Calu3 (cell line): ENCODE measurements around the gene OR5A2. TPM values are rescaled to one million over a fixed set of nuclear protein-coding genes. Genes with fewer than 3 reads are reported as not detected.

Source experiments
- BruUV-seq: library from RNA; stranded (reverse); fragments of 400-500 nt; replicated peaks from 2 replicates; lab custom pipeline; 2021; lab: Mats Ljungman, UMichigan
- CTCF ChIA-PET: fragments of 300-600 bp; sonication (Branson Sonifier 250); formaldehyde crosslinking; loops from one replicate; lab custom pipeline; 2022; ENCODE audit warnings: antibody characterized with exemption; lab: Charles Lee
- DNase-seq: peaks from one replicate; pipeline ENCODE4 v3.0.0; 2022
- H3K27ac Mint-ChIP-seq: one replicate; pipeline ENCODE4 v1.8.0; 2022; ENCODE audit warnings: mixed read lengths; ENCODE audit not compliant: unreplicated experiment
- H3K27me3 Mint-ChIP-seq: one replicate; pipeline ENCODE4 v1.8.0; 2022; ENCODE audit warnings: mixed read lengths; ENCODE audit not compliant: unreplicated experiment
- H3K36me3 Mint-ChIP-seq: one replicate; pipeline ENCODE4 v1.8.0; 2022; ENCODE audit warnings: mild to moderate bottlenecking, moderate library complexity, mixed read lengths; ENCODE audit not compliant: insufficient read depth, unreplicated experiment
- H3K4me1 Mint-ChIP-seq: one replicate; pipeline ENCODE4 v1.8.0; 2022; ENCODE audit warnings: mild to moderate bottlenecking, low read depth, mixed read lengths; ENCODE audit not compliant: unreplicated experiment
- H3K4me3 Mint-ChIP-seq: one replicate; pipeline ENCODE4 v1.8.0; 2022; ENCODE audit warnings: mild to moderate bottlenecking, low read depth, moderate library complexity, mixed read lengths; ENCODE audit not compliant: unreplicated experiment
- H3K9me3 Mint-ChIP-seq: one replicate; pipeline ENCODE4 v1.8.0; 2022; ENCODE audit warnings: low read depth, mixed read lengths; ENCODE audit not compliant: unreplicated experiment
- CTCF ChIP-seq: fragments of 200-600 bp; IDR thresholded peaks from one replicate; pipeline ENCODE4 v1.8.0; 2022; ENCODE audit warnings: antibody characterized with exemption; ENCODE audit not compliant: unreplicated experiment
- intact Hi-C: fragments of 100-400 bp; cut with micrococcal nuclease; formaldehyde crosslinking; loops from one replicate; pipeline ENCODE4 v1.10.0; 2022; ENCODE audit not compliant: unreplicated experiment
- total RNA-seq: library from RNA; stranded (reverse); gene quantifications from 2 replicates; pipeline ENCODE4 v1.2.3, GENCODE V29; 2022

Gene OR5A2
- total RNA-seq, 1 experiment from 2014 or later, result not detected

- Mint-ChIP-seq H3K4me1 (no peaks in the 10 kb centered on the region), H3K36me3 (no peaks in the 10 kb centered on the region), H3K4me3 (no peak overlapping the region), H3K27me3 (peaks cover 11% of the 10 kb centered on the region), H3K27ac (no peak overlapping the region), H3K9me3 (no peaks in the 10 kb centered on the region)
- no peak for DNase-seq
- TF ChIP-seq CTCF, result no peak
- intact Hi-C loops, result no loop called here
- no TSS peak for BruUV-seq
- CTCF ChIA-PET, result no interaction called here
These were observed 2.4 kb downstream of the OR5A2 start for GRCh38 chr11:59423835-59424234.

GRCh38 chr11:59418156-59418555 is 8.1 kb downstream of the OR5A2 start:
- H3K4me3 Mint-ChIP-seq, result no peak overlapping the region
- CTCF ChIA-PET, result interaction anchor here (0.6 kb wide), 1 partner anchor 81 kb away, joined by 3 read pairs; no protein-coding TSS in a partner anchor
- intact Hi-C loops, result no loop called here
- no peaks in the 10 kb centered on the region for H3K9me3 Mint-ChIP-seq
- no peak overlapping the region for H3K27ac Mint-ChIP-seq
- no peak for TF ChIP-seq CTCF
- H3K27me3 Mint-ChIP-seq, result peaks cover 29% of the 10 kb centered on the region
- BruUV-seq, result no TSS peak
- DNase-seq, result no peak
- H3K4me1 Mint-ChIP-seq, result no peaks in the 10 kb centered on the region
- no peaks in the 10 kb centered on the region for H3K36me3 Mint-ChIP-seq

- H3K27me3 Mint-ChIP-seq, result peaks cover 24% of the 10 kb centered on the region
- BruUV-seq, result no TSS peak
- H3K4me1 Mint-ChIP-seq, result no peaks in the 10 kb centered on the region
- H3K27ac Mint-ChIP-seq, result no peak overlapping the region
- no peak overlapping the region for H3K4me3 Mint-ChIP-seq
- no peak for TF ChIP-seq CTCF
- no peaks in the 10 kb centered on the region for H3K9me3 Mint-ChIP-seq
- no peaks in the 10 kb centered on the region for H3K36me3 Mint-ChIP-seq
- DNase-seq, result no peak
- intact Hi-C loops, result no loop called here
- CTCF ChIA-PET, result no interaction called here
These were observed 9.2 kb downstream of the OR5A2 start for GRCh38 chr11:59417023-59417422.

- Mint-ChIP-seq H3K27me3 (peaks cover 19% of the 10 kb centered on the region), H3K27ac (no peak overlapping the region), H3K4me1 (no peaks in the 10 kb centered on the region), H3K9me3 (no peaks in the 10 kb centered on the region), H3K36me3 (no peaks in the 10 kb centered on the region), H3K4me3 (no peak overlapping the region)
- no peak for DNase-seq
- intact Hi-C loops, result no loop called here
- BruUV-seq, result no TSS peak
- no peak for TF ChIP-seq CTCF
- CTCF ChIA-PET, result no interaction called here
These were observed 9.6 kb downstream of the OR5A2 start for GRCh38 chr11:59416613-59417012.
